C4-2B (cell line): ENCODE results near the gene ADGRD2.

Source experiments
- ZFX ChIP-seq: fragments of 450-650 bp; IDR thresholded peaks from 2 replicates; pipeline ENCODE4 v1.6.1; 2017
- TF ChIP-seq, protein P1 (sequence below): fragments of 450-650 bp; conservative IDR thresholded peaks from 2 replicates; pipeline ENCODE4 v1.5.1; 2017; ENCODE audit warnings: mild to moderate bottlenecking

DNA sequence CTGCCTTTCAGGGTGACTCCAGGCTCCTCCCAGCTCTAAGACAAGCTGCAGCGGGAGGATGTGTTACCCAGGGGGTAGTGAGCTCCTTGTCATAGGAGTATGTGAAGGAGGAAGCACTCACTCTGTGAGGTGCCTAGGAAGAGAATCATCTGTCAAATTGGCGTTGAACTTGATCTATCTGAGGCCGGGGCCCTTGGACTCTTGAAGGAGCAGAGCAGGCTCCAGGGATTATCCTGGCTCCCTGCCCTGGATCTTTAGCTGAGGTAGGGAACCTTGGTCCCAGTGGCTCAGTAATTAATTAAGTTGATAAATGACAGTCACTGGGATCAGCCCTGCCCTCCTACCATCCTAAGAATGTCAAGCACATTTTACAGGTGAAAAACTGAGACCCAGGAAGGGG lies 15.5 kb downstream of the ADGRD2 start:
- TF ChIP-seq, protein P1, sequence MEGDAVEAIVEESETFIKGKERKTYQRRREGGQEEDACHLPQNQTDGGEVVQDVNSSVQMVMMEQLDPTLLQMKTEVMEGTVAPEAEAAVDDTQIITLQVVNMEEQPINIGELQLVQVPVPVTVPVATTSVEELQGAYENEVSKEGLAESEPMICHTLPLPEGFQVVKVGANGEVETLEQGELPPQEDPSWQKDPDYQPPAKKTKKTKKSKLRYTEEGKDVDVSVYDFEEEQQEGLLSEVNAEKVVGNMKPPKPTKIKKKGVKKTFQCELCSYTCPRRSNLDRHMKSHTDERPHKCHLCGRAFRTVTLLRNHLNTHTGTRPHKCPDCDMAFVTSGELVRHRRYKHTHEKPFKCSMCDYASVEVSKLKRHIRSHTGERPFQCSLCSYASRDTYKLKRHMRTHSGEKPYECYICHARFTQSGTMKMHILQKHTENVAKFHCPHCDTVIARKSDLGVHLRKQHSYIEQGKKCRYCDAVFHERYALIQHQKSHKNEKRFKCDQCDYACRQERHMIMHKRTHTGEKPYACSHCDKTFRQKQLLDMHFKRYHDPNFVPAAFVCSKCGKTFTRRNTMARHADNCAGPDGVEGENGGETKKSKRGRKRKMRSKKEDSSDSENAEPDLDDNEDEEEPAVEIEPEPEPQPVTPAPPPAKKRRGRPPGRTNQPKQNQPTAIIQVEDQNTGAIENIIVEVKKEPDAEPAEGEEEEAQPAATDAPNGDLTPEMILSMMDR = no peak
- no peak for TF ChIP-seq ZFX
